H1 (cell line): ENCODE data around the gene LARGE2. TPM values are rescaled to one million over a fixed set of nuclear protein-coding genes. Genes with fewer than 3 reads are reported as not detected.

Experiments used
- CHD2 ChIP-seq: IDR thresholded peaks from 2 replicates; pipeline ENCODE4 v1.6.1; 2012; ENCODE audit warnings: low read length, improper control_type of control experiment
- HDAC6 ChIP-seq: IDR thresholded peaks from one replicate; pipeline ENCODE4 v1.7.1; 2012; ENCODE audit warnings: low read depth, mild to moderate bottlenecking, inconsistent platforms, low read length, moderate library complexity
- NANOG ChIP-seq: IDR thresholded peaks from 2 replicates; pipeline ENCODE4 v1.6.1; 2011; ENCODE audit warnings: low read length, low read depth, mild to moderate bottlenecking, inconsistent platforms; ENCODE audit not compliant: insufficient read depth, poor library complexity, severe bottlenecking
- RXRA ChIP-seq: IDR thresholded peaks from 2 replicates; pipeline ENCODE4 v1.6.1; 2011; ENCODE audit warnings: low read depth, mild to moderate bottlenecking, low read length, moderate library complexity; ENCODE audit not compliant: insufficient read depth
- SAP30 ChIP-seq: fragments of 300-600 bp; sonication (generic); IDR thresholded peaks from 2 replicates; pipeline ENCODE4 v1.7.1; 2012; ENCODE audit warnings: low read length, moderate library complexity, mild to moderate bottlenecking, inconsistent platforms; ENCODE audit not compliant: insufficient read depth, insufficient replicate concordance
- SRF ChIP-seq: IDR thresholded peaks from 2 replicates; pipeline ENCODE4 v1.6.1; 2011; ENCODE audit warnings: mild to moderate bottlenecking, low read depth, low read length, moderate library complexity
- TAF7 ChIP-seq: optimal IDR thresholded peaks from 2 replicates; pipeline ENCODE3; 2011; ENCODE audit warnings: low read depth, mild to moderate bottlenecking, inconsistent platforms, low read length, moderate library complexity, borderline replicate concordance
- TEAD4 ChIP-seq: IDR thresholded peaks from 2 replicates; pipeline ENCODE4 v1.6.1; 2012; ENCODE audit warnings: low read depth, low read length, inconsistent platforms, mixed read lengths
- polyA plus RNA-seq, 7 experiments: library from polyadenylated mRNA; depleted of rRNA in 3 of 7; stranded (reverse) in 5 of 7; unstranded in 2 of 7; fragments of >200 nt in 5 of 7; fragments of 200-250 nt in 2 of 7; gene quantifications; 1 replicate in 5 of 7; 2 replicates in 1 of 7; 4 replicates in 1 of 7; pipeline versions ENCODE4 v1.2.1 to v1.2.3, GENCODE V29; 2011 to 2013; ENCODE audit warnings: missing spikeins in 2 of 7, mixed read lengths in 2 of 7
- total RNA-seq: library from RNA; stranded (reverse); fragmentation: NEBNext Ultra II Directional; extraction: Animal tissue kit (Norgen Biotek cat#: 25700); gene quantifications from 2 replicates; pipeline ENCODE4 v1.2.1, GENCODE V29; 2021

Gene LARGE2
- total and polyA plus RNA-seq, 2 of the 8 experiments (the other 6 are each of a cell fraction or from before 2014, with no cell fraction given), result 111 to 137 TPM

- TF ChIP-seq CHD2, result no peak
- no peak for TF ChIP-seq TEAD4
- no peak for TF ChIP-seq SAP30
- no peak for TF ChIP-seq SRF
- TF ChIP-seq HDAC6, result no peak
- TF ChIP-seq NANOG, result no peak
- TF ChIP-seq RXRA, result no peak
- no peak for TF ChIP-seq TAF7
- TF ChIP-seq, all 59 proteins: peak for 0
Measured at GRCh38 chr11:45961751-45962240, 39.3 kb downstream of the LARGE2 start (continued).
